Gastrocnemius medialis (tissue), 4 donors: Measurements from ENCODE around the gene RNF25.

ENCODE experiments used
- POLR2A ChIP-seq, 2 donors: fragments of 450-650 bp; IDR thresholded peaks; one replicate each; pipeline ENCODE4 v1.6.1; 2017; ENCODE audit warnings: antibody characterized with exemption in 2 of 2, mild to moderate bottlenecking in 2 of 2, moderate library complexity in 2 of 2
- TF ChIP-seq, protein P1 (sequence below), 5 experiments: fragments of 450-650 bp in 3 of 5; fragments of 200-600 bp in 2 of 5; sonication (generic) in 2 of 5; IDR thresholded peaks in 4 of 5; conservative IDR thresholded peaks in 1 of 5; 1 replicate in 4 of 5; 2 replicates in 1 of 5; pipeline ENCODE4 v1.5.1; 2016 to 2019; ENCODE audit warnings: antibody characterized with exemption in 5 of 5, mild to moderate bottlenecking in 3 of 5, moderate library complexity in 3 of 5

GRCh38 chr2:218694405-218695145, 22.8 kb upstream of the RNF25 start:
- TF ChIP-seq, protein P1, sequence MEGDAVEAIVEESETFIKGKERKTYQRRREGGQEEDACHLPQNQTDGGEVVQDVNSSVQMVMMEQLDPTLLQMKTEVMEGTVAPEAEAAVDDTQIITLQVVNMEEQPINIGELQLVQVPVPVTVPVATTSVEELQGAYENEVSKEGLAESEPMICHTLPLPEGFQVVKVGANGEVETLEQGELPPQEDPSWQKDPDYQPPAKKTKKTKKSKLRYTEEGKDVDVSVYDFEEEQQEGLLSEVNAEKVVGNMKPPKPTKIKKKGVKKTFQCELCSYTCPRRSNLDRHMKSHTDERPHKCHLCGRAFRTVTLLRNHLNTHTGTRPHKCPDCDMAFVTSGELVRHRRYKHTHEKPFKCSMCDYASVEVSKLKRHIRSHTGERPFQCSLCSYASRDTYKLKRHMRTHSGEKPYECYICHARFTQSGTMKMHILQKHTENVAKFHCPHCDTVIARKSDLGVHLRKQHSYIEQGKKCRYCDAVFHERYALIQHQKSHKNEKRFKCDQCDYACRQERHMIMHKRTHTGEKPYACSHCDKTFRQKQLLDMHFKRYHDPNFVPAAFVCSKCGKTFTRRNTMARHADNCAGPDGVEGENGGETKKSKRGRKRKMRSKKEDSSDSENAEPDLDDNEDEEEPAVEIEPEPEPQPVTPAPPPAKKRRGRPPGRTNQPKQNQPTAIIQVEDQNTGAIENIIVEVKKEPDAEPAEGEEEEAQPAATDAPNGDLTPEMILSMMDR (IDR thresholded peaks at IDR 0.05 in 4 of 5, conservative IDR thresholded peaks at IDR 0.05 in 1 of 5) = no peak
- TF ChIP-seq POLR2A (IDR thresholded peaks at IDR 0.05) = no peak
